Loucy (cell line): ENCODE measurements around the gene CD27.

ENCODE experiments used
- CTCF ChIP-seq: fragments of 200-600 bp; sonication (generic); conservative IDR thresholded peaks from 2 replicates; pipeline ENCODE4 v1.5.1; 2014; ENCODE audit warnings: mild to moderate bottlenecking, antibody characterized with exemption, low read length
- EZH2phosphoT487 ChIP-seq: fragments of 200-600 bp; IDR thresholded peaks from 2 replicates; pipeline ENCODE4 v1.6.1; 2018; ENCODE audit warnings: antibody characterized with exemption, mild to moderate bottlenecking, moderate library complexity, borderline replicate concordance

GRCh38 chr12:6494258-6494743 lies 49.5 kb downstream of the CD27 start:
- TF ChIP-seq CTCF: peak; percentile 53
- no peak for TF ChIP-seq EZH2phosphoT487
